Testis (tissue), 2 donors: Measurements from ENCODE around the gene PLA2G5.

ENCODE experiments used
- POLR2A ChIP-seq: fragments of 450-650 bp; IDR thresholded peaks from one replicate; pipeline ENCODE4 v1.6.1; 2017; ENCODE audit warnings: antibody characterized with exemption, mild to moderate bottlenecking, moderate library complexity
- TF ChIP-seq, protein P1 (sequence below), 3 experiments: fragments of 450-650 bp in 2 of 3; fragments of 200-600 bp in 1 of 3; sonication (generic) in 1 of 3; IDR thresholded peaks; one replicate each; pipeline ENCODE4 v1.5.1; 2016 to 2019; ENCODE audit warnings: antibody characterized with exemption in 3 of 3, mild to moderate bottlenecking in 2 of 3, moderate library complexity in 1 of 3

DNA sequence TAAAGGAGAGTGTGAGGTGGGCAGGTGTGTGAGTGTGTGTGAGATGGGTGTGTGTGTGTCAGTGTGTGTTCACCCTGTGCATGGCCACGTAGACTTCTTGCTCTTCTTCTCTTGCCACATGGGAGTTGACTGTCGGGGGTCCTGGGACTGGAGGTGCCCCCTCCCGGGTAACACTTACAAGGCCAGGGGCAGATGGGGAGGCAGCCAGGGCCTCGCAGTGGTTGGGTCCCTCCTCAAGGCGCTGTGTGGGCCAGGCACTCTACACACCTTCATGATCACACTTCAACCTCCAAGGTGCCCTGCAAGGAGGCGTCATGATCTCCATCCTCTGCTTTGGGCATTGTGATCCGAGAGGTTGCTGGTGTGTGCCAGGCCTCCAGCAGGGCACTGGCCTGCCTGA is 71.5 kb downstream of the PLA2G5 start:
- no peak for TF ChIP-seq POLR2A
- TF ChIP-seq, protein P1, sequence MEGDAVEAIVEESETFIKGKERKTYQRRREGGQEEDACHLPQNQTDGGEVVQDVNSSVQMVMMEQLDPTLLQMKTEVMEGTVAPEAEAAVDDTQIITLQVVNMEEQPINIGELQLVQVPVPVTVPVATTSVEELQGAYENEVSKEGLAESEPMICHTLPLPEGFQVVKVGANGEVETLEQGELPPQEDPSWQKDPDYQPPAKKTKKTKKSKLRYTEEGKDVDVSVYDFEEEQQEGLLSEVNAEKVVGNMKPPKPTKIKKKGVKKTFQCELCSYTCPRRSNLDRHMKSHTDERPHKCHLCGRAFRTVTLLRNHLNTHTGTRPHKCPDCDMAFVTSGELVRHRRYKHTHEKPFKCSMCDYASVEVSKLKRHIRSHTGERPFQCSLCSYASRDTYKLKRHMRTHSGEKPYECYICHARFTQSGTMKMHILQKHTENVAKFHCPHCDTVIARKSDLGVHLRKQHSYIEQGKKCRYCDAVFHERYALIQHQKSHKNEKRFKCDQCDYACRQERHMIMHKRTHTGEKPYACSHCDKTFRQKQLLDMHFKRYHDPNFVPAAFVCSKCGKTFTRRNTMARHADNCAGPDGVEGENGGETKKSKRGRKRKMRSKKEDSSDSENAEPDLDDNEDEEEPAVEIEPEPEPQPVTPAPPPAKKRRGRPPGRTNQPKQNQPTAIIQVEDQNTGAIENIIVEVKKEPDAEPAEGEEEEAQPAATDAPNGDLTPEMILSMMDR (IDR thresholded peaks at IDR 0.05) = no peak
